Non-pigmented ciliary epithelial cell (primary cell): ENCODE data around the gene ASCL3.
"Not testable (repeated sequence)": the region's sequence is repeated elsewhere in the genome, so short reads cannot be mapped to it uniquely, and the experiment has no call there.

Experiments
- DNase-seq: peaks from one replicate; pipeline ENCODE4 v3.0.0-alpha.2; 2010; ENCODE audit warnings: low read depth

The ASCL3 gene, protein sequence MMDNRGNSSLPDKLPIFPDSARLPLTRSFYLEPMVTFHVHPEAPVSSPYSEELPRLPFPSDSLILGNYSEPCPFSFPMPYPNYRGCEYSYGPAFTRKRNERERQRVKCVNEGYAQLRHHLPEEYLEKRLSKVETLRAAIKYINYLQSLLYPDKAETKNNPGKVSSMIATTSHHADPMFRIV

DNA sequence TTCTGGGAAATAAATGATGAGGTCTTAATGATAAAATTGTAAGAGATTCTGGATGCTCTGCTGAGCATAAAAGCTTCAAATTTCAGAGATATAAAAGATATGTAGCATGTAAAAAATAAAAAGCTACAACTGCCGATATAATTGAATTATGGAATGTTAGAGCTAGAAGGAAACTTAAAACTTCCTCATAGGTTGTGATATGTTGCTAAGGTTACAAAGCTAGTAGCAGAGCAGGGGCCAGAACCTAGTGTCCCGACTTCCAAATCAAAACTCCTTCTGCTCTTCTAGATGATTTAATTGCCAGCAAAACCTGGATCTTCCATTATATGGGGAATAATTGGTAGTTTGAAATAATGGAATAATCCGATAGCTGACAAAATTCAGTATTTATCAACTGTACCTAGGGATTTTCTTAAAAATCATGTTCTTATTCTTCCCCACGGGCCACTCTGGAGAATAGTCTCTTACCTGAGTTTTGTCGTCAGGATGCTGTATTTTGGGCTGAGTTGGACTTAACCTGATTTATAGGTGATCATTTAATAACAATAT is at the start of gene ASCL3:
TSS of gene ASCL3 (minus strand) at position 499 of the 549 bp plus-strand sequence. CDS start 4,855 bp downstream, outside the sequence.
- DNase-seq: no peak

DNA sequence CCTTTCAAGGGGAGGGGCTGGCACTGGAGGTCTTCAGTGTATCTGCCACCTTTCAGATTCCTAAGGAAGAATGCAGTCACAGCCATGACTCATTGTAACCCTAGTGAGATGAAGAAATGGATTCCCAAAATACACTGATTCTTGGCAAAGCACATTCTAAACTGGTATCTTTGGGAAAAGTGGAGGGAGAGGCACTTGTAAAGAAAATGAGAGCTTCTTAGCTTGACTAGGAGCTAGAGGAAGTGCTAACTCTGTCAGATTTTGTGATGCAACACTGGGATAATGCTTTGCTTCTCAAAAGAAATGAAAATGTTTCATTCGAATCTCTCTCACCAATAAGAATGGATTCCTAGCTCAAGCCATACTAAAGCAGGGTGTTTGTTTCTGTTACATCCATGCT is 46.6 kb upstream of the ASCL3 start:
- no peak for DNase-seq

DNA sequence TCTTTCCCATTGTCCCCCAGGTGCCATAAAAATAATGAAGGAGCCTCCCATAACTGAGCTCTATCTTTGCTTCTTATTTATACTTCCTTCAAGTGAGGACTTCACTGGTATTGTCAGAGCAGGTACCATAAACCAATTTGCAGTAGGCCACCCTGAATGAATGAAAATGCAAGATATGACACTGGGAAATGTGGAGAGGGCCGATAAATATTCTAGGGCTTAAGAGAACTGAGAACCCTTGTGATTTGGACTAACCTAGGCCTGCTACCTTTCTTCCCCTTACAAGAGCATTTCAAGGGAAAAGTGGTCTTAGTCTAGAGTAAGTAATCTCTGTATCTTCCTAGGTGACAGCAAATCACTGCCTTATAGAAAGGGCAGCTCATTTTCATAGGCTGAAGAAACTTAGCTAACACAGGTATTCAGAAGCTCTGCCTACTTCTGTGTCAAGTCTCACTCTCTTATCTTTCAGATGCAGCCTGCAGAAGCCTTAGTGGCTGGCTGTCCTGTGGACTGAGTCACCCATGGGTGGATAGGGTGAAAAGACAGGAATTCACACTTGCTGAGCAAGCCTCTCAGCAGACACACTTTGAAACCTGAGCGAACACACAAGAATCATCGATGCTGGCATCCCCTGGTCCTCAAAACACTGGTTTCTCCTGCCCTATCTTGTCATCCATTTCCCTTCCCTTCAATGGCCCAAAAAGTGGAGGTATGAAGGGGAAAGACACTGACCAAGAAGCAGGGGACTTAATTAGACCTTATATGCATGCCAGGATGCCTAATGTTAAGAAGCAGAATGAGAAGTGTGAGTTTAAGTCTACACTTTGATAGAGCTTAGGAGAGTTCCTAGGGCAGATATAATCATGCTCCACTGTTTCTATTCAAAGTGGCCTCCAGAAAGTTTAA is 45.8 kb upstream of the ASCL3 start:
- no peak for DNase-seq

DNA sequence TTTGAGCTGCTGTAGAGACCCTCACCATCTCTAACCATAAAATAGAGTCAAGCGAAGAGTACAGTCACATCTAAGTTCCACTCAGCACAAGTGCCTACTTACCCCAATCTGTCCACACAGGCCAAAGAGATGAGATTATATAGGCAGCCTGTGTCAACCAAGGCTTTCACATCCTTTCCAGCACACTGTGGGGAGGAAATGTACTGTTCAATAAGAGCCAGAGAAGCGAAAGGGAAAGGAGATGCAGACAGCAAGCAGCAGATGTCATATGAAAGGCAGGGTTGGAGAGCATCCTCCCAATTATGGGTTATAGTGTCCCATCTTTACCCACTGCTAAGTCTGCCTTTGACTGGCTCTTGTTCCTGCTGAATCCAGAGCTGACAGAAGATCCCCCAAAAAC is 44.6 kb upstream of the ASCL3 start:
- DNase-seq: no peak

DNA sequence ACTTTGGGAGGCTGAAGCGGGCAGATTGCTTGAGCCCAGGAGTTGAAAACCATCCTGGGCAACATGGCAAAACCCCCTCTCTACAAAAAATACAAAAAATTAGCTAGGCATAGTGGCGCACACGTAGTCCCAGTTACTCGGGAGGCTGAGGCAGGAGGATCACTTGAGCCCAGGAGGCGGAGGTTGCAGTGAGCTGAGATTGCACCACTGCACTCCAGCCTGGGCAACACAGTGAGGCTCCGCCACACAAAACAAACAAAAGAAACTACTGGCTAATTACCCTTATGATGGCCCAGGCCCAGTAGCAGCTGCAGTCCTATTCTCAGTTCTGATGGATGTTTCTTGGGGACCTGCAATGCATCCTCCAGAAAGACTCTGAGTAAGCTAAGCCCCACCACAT is 44.0 kb upstream of the ASCL3 start:
- not testable (repeated sequence) for DNase-seq

DNA sequence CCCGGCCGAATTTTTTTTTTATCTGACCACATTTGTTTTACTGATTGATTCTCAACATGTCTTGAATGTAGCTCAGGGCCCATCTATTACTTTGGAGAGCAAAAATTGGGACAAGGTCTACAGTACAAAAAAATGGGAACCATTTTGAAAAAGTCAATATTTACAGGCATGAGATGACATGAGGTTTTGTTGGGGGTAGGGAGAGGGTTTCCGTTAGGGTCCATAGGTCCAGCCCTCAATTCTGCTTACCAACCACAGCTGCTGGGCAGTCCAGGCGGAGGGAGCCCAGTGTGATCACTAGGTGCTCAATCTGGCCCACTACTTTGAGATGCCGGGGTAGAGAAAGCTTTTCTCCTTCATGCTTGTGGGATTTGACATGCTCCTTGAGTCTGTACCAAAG is 42.6 kb upstream of the ASCL3 start:
- no peak for DNase-seq

DNA sequence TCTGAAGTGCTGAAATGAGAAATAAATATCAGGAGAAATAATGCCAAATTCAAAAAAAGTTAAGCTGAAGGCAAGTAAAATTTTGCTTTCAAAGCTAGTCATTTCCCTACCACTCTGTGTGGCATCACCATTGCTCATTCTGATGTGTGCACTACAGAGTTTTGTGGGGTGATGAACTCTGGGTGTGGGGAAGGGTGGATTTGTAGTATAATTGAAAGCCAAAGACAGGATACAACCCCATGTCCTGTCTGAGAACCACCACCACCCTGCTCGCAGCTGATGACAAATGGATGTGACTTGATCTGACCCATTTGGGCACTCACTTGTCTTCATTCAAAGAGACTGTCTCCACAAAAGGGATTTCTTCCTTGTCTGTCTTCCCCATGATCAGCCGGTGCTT is 40.7 kb upstream of the ASCL3 start:
- no peak for DNase-seq

DNA sequence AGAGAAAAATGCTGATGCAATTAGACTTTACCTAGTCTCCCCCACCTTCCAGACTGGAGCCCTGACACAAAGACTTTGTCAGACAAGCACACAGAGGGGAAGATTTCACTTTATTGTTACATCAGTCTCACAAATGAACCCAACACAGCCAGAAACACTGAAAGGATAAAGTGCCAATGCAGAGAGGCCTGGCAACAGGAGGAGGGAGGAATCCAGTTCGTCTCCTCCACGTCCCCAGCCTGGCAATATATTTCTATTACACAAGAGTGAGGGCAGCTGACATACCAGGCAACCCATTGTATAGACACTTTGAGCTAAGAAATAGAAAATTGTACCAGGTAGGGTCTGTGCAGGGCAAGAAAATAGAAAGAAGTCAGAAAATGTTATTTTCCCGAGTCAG is 37.7 kb upstream of the ASCL3 start:
- DNase-seq: no peak

DNA sequence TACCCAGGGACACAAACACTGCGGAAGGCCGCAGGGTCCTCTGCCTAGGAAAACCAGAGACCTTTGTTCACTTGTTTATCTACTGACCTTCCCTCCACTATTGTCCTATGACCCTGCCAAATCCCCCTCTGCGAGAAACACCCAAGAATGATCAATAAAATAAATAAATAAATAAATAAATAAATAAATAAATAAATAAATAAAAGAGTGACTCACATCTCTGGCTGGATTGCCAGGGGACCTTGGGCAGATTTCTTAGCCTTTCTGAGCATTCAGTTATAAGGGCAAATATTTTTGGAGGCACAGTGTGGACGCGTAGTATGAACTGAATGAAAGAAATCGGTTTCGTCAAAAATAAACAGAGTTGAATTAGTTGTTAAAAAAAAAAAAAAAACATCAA is 36.5 kb upstream of the ASCL3 start:
- not testable (repeated sequence) for DNase-seq

DNA sequence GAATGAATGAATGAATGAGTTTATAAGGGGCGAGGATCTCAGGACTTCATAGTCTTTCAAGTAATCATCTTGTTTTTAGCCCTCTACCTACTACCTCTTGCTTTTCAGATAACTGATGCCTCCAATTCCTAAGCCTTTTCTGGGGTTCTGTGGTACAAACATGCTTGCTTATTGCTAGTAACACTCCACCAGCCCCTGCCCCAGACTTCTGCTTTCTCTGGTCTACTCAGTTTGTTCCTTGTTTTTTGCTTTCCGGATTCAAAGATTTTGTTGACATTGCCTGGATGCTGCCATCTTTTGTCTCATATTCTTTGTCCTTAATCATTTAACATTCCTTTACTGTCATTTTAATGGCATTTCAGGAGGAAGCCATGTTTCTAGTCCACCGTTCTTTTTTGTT is 30.3 kb upstream of the ASCL3 start:
- no peak for DNase-seq

DNA sequence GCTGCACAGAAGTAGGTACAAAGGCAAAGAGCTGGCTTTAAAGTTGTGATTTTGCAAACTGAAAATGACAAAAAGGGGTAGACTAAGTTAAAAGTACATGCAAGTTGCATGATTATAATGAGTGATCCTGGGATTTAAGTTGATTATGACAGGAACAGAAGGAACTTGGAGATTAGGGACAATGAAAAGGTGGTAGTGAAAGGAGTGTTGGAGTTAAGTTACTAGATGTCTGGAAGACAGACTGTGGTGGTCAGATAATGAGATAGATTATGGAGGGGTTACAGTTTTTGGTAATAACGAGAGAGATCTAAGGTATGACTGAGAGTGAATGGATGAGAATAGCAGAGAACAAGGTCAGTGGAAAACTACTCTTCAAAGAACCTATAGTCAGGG is 29.1 kb upstream of the ASCL3 start:
- DNase-seq: no peak

DNA sequence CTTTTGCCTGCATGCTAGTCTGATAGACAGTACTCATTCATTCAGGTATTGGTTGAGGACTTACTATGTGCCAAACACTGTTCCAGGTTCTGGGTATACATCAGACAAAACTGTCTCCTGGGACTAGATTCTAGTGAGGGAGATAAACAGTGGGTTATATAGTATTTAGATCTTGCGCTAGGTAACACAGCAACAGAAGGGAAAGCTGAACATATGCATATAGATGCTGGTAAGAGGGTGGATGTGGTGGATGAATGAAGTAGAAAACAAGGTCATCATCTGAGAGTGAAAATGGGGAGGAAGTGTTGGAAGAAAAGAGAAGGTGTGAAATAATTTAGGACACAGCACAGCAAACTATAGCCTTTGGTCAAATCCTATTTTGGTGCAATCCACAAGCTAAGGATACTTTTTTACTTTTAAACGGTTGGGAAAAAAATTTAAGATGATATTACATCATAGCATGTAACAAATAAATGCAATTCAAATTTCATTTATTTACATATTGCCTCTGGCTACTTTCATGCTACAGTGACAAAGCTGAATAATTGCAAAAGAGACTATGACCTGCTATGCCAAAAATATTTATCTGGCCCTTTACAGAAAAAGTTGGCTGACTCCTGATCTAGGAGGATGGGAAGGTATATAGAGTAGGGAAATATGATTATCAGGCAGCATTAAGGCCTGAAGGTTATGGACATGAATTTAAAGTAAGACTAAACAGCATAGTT is 28.5 kb upstream of the ASCL3 start:
- DNase-seq: no peak

DNA sequence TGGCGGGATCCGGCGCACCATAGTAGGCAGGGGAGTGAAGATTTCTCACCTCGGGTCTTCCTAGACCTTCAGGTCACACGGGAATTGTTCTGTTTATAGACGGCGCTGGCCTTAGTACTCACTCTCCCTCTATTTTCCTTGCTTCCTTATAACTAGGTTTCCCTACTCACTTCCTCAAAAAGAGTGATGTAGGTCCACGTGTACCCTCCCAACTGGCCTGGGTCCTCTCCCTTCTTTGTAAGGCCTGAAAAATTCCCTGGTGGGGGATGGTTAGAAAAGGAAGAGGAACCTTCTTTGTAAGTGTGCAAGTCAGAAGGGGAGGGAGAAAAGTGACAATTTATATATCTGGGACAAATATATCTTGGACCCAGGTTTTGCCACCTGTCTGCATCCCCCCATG is 24.4 kb upstream of the ASCL3 start:
- DNase-seq: no peak

DNA sequence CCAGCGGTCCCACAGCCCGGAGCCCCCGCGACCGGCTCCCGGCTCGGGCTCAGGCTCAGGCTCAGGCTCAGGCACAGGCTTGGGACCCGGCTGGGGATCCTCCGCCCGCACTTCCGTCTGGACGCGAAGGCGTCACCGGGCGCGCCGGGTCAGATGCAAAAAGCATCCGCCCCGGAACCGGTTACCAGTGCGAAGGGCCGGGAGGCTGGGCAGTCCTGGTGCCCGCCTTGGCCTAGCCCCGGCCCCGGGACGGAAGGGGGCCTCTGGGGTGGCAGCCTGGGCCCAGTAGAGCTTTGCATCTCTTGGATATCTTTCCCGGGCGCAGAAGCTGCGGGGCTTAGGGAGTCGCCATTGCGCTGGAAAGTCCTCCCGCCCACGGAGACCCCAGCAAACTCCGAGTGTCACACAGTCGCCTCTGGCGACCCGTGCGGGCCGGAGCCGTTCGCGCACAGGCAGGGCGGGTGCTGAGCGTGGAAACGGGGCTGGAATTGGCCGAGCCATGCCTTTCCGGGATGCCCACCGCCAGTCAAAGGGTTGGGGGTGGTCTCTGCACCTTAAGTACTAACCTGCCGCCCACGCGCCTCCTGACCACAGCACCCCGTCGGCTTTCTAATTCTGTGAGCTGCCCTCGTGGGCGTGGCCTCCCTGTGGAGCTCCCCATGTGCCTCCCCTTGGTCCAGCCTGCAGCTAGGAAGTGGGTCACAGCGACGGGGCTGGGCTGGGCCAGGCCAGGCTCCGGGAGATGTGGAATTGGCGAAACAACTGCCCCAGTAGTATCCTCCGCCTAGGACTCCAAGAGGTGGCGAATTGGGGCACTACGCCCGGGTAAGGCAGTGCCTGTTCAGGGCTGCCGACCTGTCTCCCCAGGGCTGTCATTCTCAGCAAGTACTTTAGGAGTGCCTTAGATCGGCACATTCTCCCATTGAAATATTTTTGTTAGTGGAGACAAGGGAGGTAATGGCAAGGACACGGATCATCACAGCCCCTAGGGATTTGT is 21.8 kb upstream of the ASCL3 start, which contains the start of gene TMEM9B:
TSS of gene TMEM9B (minus strand) at position 119 of the 997 bp plus-strand sequence. CDS start 129 bp downstream, outside the sequence.
- peak; percentile 30 for DNase-seq

DNA sequence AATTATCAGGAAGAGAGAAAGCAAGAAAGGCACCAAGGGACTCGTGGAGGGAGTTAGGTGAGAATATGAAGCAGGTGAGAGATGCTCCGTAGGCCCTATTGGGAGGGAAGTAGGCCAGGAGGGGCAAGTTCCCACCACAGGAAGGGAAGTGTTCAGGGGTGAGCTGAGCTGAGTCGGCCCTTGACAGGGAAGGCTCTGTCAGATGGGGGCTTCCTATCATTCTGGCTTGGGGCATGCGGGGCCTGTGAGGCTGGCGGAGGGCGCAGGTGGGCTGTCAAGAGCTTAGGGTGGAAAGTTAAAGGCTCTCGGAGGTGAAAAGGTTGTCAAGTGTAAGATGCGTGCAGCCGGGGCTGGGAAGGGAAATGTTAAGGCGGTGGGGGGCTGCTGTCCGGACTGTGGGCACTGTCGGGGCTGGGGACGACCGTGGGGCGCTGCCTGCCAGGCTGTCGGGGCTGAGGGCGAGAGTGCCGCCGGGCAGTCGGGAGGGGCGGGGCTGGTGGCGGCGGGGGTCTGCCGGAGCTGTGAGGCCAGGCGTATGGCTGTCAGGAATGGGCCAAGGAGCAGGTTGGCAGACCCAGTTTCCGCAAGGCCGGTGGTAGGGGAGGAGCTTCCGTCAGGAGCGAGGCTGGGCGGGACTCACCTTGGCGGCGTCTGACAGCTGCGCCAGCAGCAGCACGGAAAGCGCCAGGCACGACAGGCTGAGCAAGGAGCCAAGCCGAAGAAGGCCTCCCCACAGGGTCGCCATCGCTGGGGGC is 20.9 kb upstream of the ASCL3 start:
- DNase-seq: no peak

DNA sequence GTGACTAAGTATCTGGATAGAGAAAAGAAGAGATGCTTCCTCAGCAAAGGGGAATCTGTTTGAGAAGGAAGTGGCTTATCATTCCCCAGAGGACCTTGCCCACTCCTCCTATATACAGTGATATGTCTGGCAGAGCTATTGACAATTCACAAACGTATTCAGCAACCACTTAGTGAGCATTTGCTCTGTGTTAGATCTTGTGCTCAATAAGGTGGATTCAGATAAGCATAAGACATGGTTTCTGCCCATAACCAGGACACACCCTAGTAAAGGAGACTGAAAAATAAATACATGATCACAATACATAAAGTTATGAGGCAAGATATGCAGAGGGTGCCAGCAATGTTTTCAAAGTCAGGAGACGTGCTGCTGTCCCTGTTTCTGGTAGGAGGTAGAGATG is 20.0 kb upstream of the ASCL3 start:
- no peak for DNase-seq

DNA sequence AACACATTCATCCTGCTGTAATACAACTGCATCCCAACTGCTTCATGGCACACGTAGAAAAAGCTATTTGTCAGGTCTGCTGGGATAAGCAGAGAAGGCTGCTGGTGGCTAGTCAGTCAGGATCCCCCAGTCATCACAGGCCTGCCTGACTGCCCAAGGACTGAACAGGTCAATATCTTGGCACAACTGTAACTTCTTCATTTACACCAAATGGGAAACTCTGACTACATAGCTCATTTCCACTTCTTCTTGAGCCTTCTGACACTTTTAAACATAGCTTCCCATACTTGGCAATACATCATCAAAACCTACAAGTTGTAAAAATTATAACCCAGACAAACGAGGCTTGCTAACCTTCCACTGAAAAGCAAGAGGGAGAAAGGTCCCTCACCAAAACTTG is 18.6 kb upstream of the ASCL3 start:
- no peak for DNase-seq

DNA sequence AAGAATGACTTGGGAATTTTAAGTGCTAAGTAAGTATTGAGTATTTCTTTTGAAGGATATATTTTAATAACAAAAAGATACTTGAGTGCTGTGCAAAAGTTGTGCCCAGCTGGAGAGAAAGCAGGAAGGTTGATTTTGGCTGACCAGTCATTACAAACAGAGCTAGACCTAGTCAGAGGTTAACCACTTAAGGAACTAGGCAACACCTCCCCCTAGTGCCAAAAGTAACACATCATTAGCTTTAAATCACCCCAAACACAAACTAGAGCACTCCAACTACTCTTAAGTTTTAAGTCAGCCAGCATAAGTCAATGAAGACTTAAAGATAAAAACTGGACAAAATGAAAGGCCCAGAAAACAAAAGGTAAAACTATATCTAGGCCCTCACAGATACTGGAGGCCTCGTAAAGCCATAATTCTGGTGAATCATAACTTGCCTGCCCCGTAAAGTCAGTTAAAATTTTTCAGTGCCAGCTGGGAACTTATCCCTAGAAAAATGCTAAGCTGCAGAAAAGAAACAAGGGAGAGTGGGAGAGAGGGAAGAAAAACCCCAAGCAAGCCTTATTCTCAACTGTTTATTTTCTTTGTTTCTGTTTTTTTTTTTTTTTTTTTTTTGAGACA is 16.8 kb upstream of the ASCL3 start:
- DNase-seq: peak; percentile 62

DNA sequence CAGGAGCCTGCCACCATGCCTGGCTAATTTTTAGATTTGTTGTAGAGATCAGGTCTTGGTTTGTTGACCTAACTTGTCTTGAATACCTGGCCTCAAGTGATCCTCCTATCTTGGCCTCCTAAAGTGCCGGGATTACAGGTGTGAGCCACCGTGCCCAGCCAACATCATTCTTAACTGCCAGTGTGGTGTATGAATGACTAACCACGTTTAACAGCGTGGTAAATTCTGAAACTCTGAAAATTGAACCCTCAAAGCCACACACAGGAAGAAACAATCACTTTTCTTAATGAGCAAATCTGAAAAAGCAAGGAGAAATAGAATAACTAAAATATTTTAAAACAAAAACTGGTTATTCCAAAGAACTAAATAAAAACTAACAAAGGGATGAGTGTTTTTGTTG is 14.0 kb upstream of the ASCL3 start:
- no peak for DNase-seq

DNA sequence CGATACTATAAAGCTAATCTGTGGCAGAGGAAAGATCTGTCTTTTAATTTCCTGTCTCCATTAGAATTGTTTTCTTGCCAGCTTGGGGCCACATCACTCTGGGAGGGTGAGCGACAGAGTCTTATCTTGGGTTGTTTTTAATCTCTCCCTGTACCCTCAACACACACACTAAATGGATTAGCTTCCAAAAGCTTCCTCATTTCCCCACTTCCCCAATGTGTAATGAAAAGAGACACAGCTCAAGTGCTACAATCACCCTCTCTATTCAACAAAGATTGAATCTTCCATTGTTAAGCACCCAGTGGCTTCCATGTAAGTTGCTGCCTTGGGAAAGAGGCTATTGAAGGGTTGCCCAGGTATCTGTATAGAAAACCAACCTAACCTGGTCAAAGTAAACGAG is 6.1 kb upstream of the ASCL3 start:
- DNase-seq: no peak
